ENCODE results near the gene GRID2. TPM values are rescaled to one million over a fixed set of nuclear protein-coding genes. Genes with fewer than 3 reads are reported as not detected.

The GRID2 gene
- total RNA-seq, 1 experiment from 2014 or later: 2.2 TPM

DNA sequence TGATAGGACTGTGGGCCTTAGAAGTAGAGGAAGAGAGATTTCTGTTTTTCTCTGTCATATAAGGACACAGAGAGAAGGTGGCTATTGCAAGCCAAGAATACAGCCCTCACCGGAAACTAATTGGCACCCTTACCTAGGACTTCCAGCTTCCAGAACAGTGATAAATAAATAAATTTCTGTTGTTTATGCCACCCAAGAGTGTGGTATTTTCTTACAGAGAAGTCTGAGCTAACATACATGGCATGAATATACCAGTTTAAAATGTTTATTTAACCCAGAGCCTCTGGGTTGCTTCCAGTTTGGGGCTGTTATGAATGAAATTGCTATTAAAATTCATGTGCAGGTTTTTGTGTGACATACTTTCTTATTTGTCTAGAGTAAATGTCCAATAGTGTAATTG lies 870.8 kb downstream of the GRID2 start:
- Histone ChIP-seq H3F3A (ENCODE audit: low read length, unreplicated experiment) (no peaks in the 10 kb centered on the region), H3K79me2 (ENCODE audit: low read length) (no peaks in the 10 kb centered on the region), H3K4me3 (ENCODE audit: low read length) (no peak overlapping the region), H3K4me2 (ENCODE audit: low read length) (no peak overlapping the region), H3K36me3 (ENCODE audit: low read depth, low read length) (no peaks in the 10 kb centered on the region), H3K27ac (ENCODE audit: low read length) (no peak overlapping the region), H3K4me1 (ENCODE audit: insufficient read depth, low read length) (no peaks in the 10 kb centered on the region), H3K9ac (ENCODE audit: low read length) (no peak overlapping the region), H3K9me2 (replicated peaks; ENCODE audit: low read length) (no peaks in the 10 kb centered on the region), H3K27me3 (ENCODE audit: low read length) (no peaks in the 10 kb centered on the region), H2AFZ (ENCODE audit: low read length) (no peak overlapping the region), H3K9me3 (ENCODE audit: low read length) (no peaks in the 10 kb centered on the region), H4K20me1 (ENCODE audit: low read length) (no peaks in the 10 kb centered on the region)
- ChIA-PET CTCF (no interaction called here), POLR2A (ENCODE audit: unreplicated experiment) (no interaction called here)
- no TSS peak for BruUV-seq (replicated peaks)
- DNase-seq: no peak
- TF ChIP-seq EZH2 (IDR thresholded peaks at IDR 0.05; ENCODE audit: low read length, unreplicated experiment): no peak
- TF ChIP-seq, protein P1, sequence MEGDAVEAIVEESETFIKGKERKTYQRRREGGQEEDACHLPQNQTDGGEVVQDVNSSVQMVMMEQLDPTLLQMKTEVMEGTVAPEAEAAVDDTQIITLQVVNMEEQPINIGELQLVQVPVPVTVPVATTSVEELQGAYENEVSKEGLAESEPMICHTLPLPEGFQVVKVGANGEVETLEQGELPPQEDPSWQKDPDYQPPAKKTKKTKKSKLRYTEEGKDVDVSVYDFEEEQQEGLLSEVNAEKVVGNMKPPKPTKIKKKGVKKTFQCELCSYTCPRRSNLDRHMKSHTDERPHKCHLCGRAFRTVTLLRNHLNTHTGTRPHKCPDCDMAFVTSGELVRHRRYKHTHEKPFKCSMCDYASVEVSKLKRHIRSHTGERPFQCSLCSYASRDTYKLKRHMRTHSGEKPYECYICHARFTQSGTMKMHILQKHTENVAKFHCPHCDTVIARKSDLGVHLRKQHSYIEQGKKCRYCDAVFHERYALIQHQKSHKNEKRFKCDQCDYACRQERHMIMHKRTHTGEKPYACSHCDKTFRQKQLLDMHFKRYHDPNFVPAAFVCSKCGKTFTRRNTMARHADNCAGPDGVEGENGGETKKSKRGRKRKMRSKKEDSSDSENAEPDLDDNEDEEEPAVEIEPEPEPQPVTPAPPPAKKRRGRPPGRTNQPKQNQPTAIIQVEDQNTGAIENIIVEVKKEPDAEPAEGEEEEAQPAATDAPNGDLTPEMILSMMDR (conservative IDR thresholded peaks at IDR 0.05; ENCODE audit: low read depth, low read length): no peak
- no peak for TF ChIP-seq EZH2phosphoT487 (IDR thresholded peaks at IDR 0.05; ENCODE audit: borderline replicate concordance, low read length)
- ATAC-seq: peak; percentile 58
- intact Hi-C loops (cut with micrococcal nuclease): no loop called here

GRCh38 chr4:93178279-93178678 lies 874.5 kb downstream of the GRID2 start:
- no peak overlapping the region for H2AFZ ChIP-seq (ENCODE audit: low read length)
- H3K36me3 ChIP-seq (ENCODE audit: low read depth, low read length): no peaks in the 10 kb centered on the region
- TF ChIP-seq, protein P1 (conservative IDR thresholded peaks at IDR 0.05; ENCODE audit: low read depth, low read length): no peak
- TF ChIP-seq EZH2phosphoT487 (IDR thresholded peaks at IDR 0.05; ENCODE audit: borderline replicate concordance, low read length) (no peak), EZH2 (IDR thresholded peaks at IDR 0.05; ENCODE audit: low read length, unreplicated experiment) (no peak)
- H3K27me3 ChIP-seq (ENCODE audit: low read length): no peaks in the 10 kb centered on the region
- H3K4me2 ChIP-seq (ENCODE audit: low read length): no peak overlapping the region
- peaks cover 9% of the 10 kb centered on the region; the same call in 1 of the 2 replicates for H3K4me1 ChIP-seq (ENCODE audit: insufficient read depth, low read length)
- DNase-seq (no peak), ATAC-seq (no peak)
- no peak overlapping the region for H3K4me3 ChIP-seq (ENCODE audit: low read length)
- no peaks in the 10 kb centered on the region for H3F3A ChIP-seq (ENCODE audit: low read length, unreplicated experiment)
- POLR2A ChIA-PET (ENCODE audit: unreplicated experiment): no interaction called here
- CTCF ChIA-PET: no interaction called here
- H4K20me1 ChIP-seq (ENCODE audit: low read length): no peaks in the 10 kb centered on the region
- H3K79me2 ChIP-seq (ENCODE audit: low read length): no peaks in the 10 kb centered on the region
- H3K9ac ChIP-seq (ENCODE audit: low read length): no peak overlapping the region
- intact Hi-C loops (cut with micrococcal nuclease): no loop called here
- no TSS peak for BruUV-seq (replicated peaks)
- H3K27ac ChIP-seq (ENCODE audit: low read length): no peak overlapping the region
- H3K9me2 ChIP-seq (replicated peaks; ENCODE audit: low read length): no peaks in the 10 kb centered on the region
- H3K9me3 ChIP-seq (ENCODE audit: low read length): no peaks in the 10 kb centered on the region

DNA sequence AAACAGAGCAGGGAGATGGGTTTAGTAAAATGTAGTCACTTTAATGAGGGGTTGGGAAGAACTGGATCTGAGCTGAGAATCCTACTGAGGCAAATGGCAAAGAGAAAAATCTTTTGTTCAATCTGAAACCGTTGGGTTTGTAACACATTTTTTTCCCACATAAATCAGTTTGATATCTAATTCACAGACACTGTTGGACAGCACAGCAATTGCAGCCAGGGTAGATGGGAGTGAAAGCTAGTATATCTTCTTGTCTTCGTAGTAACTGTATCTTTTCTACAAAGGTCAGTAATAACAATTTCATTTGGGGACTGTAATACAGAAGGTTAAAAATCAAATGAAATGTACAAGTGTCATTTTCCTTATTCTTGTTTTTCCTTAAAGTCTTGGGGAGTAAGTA lies 875.3 kb downstream of the GRID2 start:
- ChIA-PET CTCF (no interaction called here), POLR2A (ENCODE audit: unreplicated experiment) (no interaction called here)
- Histone ChIP-seq H3K9me3 (ENCODE audit: low read length) (no peaks in the 10 kb centered on the region), H3K9ac (ENCODE audit: low read length) (no peak overlapping the region), H3F3A (ENCODE audit: low read length, unreplicated experiment) (no peaks in the 10 kb centered on the region), H3K79me2 (ENCODE audit: low read length) (no peaks in the 10 kb centered on the region), H3K4me2 (ENCODE audit: low read length) (no peak overlapping the region), H4K20me1 (ENCODE audit: low read length) (no peaks in the 10 kb centered on the region), H3K27ac (ENCODE audit: low read length) (no peak overlapping the region), H2AFZ (ENCODE audit: low read length) (no peak overlapping the region), H3K4me1 (ENCODE audit: insufficient read depth, low read length) (peaks cover 11% of the 10 kb centered on the region; the same call in 1 of the 2 replicates), H3K27me3 (ENCODE audit: low read length) (no peaks in the 10 kb centered on the region), H3K4me3 (ENCODE audit: low read length) (no peak overlapping the region), H3K9me2 (replicated peaks; ENCODE audit: low read length) (no peaks in the 10 kb centered on the region), H3K36me3 (ENCODE audit: low read depth, low read length) (no peaks in the 10 kb centered on the region)
- DNase-seq: no peak
- ATAC-seq: no peak
- TF ChIP-seq EZH2 (IDR thresholded peaks at IDR 0.05; ENCODE audit: low read length, unreplicated experiment) (no peak), EZH2phosphoT487 (IDR thresholded peaks at IDR 0.05; ENCODE audit: borderline replicate concordance, low read length) (no peak)
- TF ChIP-seq, protein P1 (conservative IDR thresholded peaks at IDR 0.05; ENCODE audit: low read depth, low read length): no peak
- intact Hi-C loops (cut with micrococcal nuclease): no loop called here
- BruUV-seq (replicated peaks): no TSS peak
